Prostate gland (tissue), 2 donors: ENCODE results near the gene PRRT4.

Source experiments
- POLR2A ChIP-seq: fragments of 450-650 bp; IDR thresholded peaks from one replicate; pipeline ENCODE4 v1.6.1; 2016; ENCODE audit warnings: antibody characterized with exemption, mild to moderate bottlenecking
- POLR2AphosphoS5 ChIP-seq: sonication (generic); formaldehyde crosslinking; IDR thresholded peaks from one replicate; pipeline ENCODE4 v1.6.1; 2017; ENCODE audit warnings: antibody characterized with exemption
- TF ChIP-seq, protein P1 (sequence below), 4 experiments: fragments of 200-600 bp in 2 of 4; fragments of 450-650 bp in 2 of 4; sonication (generic) in 2 of 4; IDR thresholded peaks; 1 replicate in 3 of 4; 2 replicates in 1 of 4; pipeline ENCODE4 v1.5.1; 2016 to 2019; ENCODE audit warnings: antibody characterized with exemption in 4 of 4, mild to moderate bottlenecking in 2 of 4, moderate library complexity in 2 of 4

DNA sequence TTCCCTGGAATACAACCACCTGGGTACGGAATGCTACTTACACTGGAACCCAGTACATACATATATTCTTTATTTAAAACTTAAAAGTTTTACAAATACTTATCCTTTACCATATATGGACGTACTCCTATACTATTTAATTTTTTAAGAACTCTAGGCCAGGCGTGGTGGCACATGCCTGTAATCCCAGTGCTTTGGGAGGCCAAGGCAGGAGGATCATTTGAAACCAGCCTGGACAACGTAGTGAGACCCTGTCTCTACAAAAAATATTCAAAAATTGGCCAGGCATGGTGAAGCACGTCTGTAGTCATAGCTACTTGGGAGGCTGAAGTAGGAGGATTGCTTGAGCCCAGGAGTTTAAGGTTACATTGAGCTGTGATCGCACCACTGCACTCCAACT, 19.8 kb downstream of the PRRT4 start:
- TF ChIP-seq, protein P1, sequence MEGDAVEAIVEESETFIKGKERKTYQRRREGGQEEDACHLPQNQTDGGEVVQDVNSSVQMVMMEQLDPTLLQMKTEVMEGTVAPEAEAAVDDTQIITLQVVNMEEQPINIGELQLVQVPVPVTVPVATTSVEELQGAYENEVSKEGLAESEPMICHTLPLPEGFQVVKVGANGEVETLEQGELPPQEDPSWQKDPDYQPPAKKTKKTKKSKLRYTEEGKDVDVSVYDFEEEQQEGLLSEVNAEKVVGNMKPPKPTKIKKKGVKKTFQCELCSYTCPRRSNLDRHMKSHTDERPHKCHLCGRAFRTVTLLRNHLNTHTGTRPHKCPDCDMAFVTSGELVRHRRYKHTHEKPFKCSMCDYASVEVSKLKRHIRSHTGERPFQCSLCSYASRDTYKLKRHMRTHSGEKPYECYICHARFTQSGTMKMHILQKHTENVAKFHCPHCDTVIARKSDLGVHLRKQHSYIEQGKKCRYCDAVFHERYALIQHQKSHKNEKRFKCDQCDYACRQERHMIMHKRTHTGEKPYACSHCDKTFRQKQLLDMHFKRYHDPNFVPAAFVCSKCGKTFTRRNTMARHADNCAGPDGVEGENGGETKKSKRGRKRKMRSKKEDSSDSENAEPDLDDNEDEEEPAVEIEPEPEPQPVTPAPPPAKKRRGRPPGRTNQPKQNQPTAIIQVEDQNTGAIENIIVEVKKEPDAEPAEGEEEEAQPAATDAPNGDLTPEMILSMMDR (IDR thresholded peaks at IDR 0.05), result no peak
- TF ChIP-seq POLR2AphosphoS5, result no peak
- TF ChIP-seq POLR2A, result no peak
